Middle frontal gyrus (tissue), 1 donor: ENCODE data around the gene ARL5B.
A peak's percentile ranks its signal among the peaks of the same experiment; 100 is the strongest.
"Not testable (repeated sequence)": the region's sequence is repeated elsewhere in the genome, so short reads cannot be mapped to it uniquely, and the experiment has no call there.

ENCODE experiments used
- DNase-seq: peaks from one replicate; pipeline ENCODE4 v3.0.0-alpha.2; 2015; ENCODE audit warnings: low spot score; ENCODE audit errors: extremely low spot score

ARL5B gene

GRCh38 chr10:18659125-18659818, at the start of gene ARL5B:
TSS of gene ARL5B (plus strand) at chr10:18659431. CDS start at chr10:18659638, 207 bp downstream.
- peak; percentile 93 for DNase-seq

GRCh38 chr10:18610517-18610916, 48.7 kb upstream of the ARL5B start:
- no peak for DNase-seq

GRCh38 chr10:18611168-18611567, 48.1 kb upstream of the ARL5B start:
- DNase-seq = no peak

- no peak for DNase-seq
These were observed 43.6 kb upstream of the ARL5B start for GRCh38 chr10:18615618-18616017.

- DNase-seq = no peak
These were observed 42.9 kb upstream of the ARL5B start for GRCh38 chr10:18616337-18616736.

- no peak for DNase-seq
These were observed 40.2 kb upstream of the ARL5B start for GRCh38 chr10:18619016-18619415.

GRCh38 chr10:18620856-18621255, 38.4 kb upstream of the ARL5B start:
- no peak for DNase-seq

GRCh38 chr10:18623671-18624070, 35.6 kb upstream of the ARL5B start:
- not testable (repeated sequence) for DNase-seq

- no peak for DNase-seq
These were observed 33.3 kb upstream of the ARL5B start for GRCh38 chr10:18625886-18626285.

GRCh38 chr10:18627452-18628018, 31.7 kb upstream of the ARL5B start:
- not testable (repeated sequence) for DNase-seq

- DNase-seq = not testable (repeated sequence)
These were observed 26.7 kb upstream of the ARL5B start for GRCh38 chr10:18632500-18632899.

GRCh38 chr10:18635995-18636394, 23.2 kb upstream of the ARL5B start:
- no peak for DNase-seq

- DNase-seq = not testable (repeated sequence)
These were observed 21.8 kb upstream of the ARL5B start for GRCh38 chr10:18637400-18637799.

GRCh38 chr10:18639719-18640118, 19.5 kb upstream of the ARL5B start:
- not testable (repeated sequence) for DNase-seq

GRCh38 chr10:18647151-18647550, 12.1 kb upstream of the ARL5B start:
- DNase-seq = no peak

- no peak for DNase-seq
These were observed 11.3 kb upstream of the ARL5B start for GRCh38 chr10:18647945-18648344.

- DNase-seq = no peak
These were observed 9.8 kb upstream of the ARL5B start for GRCh38 chr10:18649364-18649959.

GRCh38 chr10:18650404-18650997, 8.7 kb upstream of the ARL5B start:
- no peak for DNase-seq

GRCh38 chr10:18651324-18652007, 7.8 kb upstream of the ARL5B start, which contains the start of gene NSUN6:
TSS of gene NSUN6 (minus strand) at chr10:18651587. CDS start at chr10:18651203, 384 bp downstream.
- peak; percentile 79 for DNase-seq

- no peak for DNase-seq
These were observed 6.1 kb upstream of the ARL5B start for GRCh38 chr10:18653112-18653511.

GRCh38 chr10:18656724-18657123, 2.5 kb upstream of the ARL5B start:
- DNase-seq = no peak
